K562 (cell line): ENCODE results near the gene HNRNPA2B1. TPM values are rescaled to one million over a fixed set of nuclear protein-coding genes. Genes with fewer than 3 reads are reported as not detected.

ENCODE experiments used
- ATAC-seq: fragments of 200-7000 bp; cut with Tn5 transposase; 3 replicates; pipeline ENCODE4 v1.9.1; 2020; ENCODE audit warnings: moderate library complexity
- BruUV-seq: library from RNA; stranded (reverse); fragments of 400-500 nt; replicated peaks from 2 replicates; lab custom pipeline; 2021; lab: Mats Ljungman, UMichigan
- CTCF ChIA-PET: fragments of 300-600 bp; formaldehyde crosslinking; extraction: SDS; loops from one replicate; lab custom pipeline; 2021; ENCODE audit warnings: low intra/inter-chr PET ratio; lab: Yijun Ruan, JAX
- POLR2A ChIA-PET: fragments of 300-600, 350-650 bp; sonication (Branson Sonifier 250); formaldehyde crosslinking; extraction: SDS; loops from one replicate; lab custom pipeline; 2021; ENCODE audit warnings: antibody characterized with exemption, inconsistent platforms; lab: Yijun Ruan, JAX
- DNase-seq, 4 experiments: peaks; one replicate each; pipeline versions ENCODE4 v3.0.0 to v3.0.0-alpha.2; 2011 to 2018; ENCODE audit warnings: low spot score in 3 of 4, mixed read lengths in 3 of 4; ENCODE audit errors: extremely low read depth in 1 of 4
- FAIRE-seq: peaks from 2 replicates; lab custom pipeline; 2011; peaks lifted over from hg19 to GRCh38; lab: Jason Lieb, UNC
- H2AFZ ChIP-seq: 2 replicates; pipeline ENCODE4 v1.6.0; 2011; ENCODE audit warnings: low read depth, low read length, control low read depth, inconsistent platforms
- H3K27ac ChIP-seq: fragments of 200-600 bp; 3 replicates; pipeline ENCODE4 v1.8.0; 2011; ENCODE audit warnings: low read depth, mild to moderate bottlenecking, control low read depth, inconsistent platforms, low read length, moderate library complexity, mixed read lengths; ENCODE audit errors: extremely low read depth
- H3K27me3 ChIP-seq, 2 experiments: fragments of 300-600 bp in 1 of 2; 2 replicates in 1 of 2; 3 replicates in 1 of 2; pipeline versions ENCODE4 v1.6.0 to v1.8.0; 2011; ENCODE audit warnings: inconsistent platforms in 2 of 2, low read length in 2 of 2, mild to moderate bottlenecking in 1 of 2, mixed read lengths in 1 of 2, moderate library complexity in 1 of 2; ENCODE audit not compliant: control insufficient read depth in 2 of 2, insufficient read depth in 2 of 2
- H3K36me3 ChIP-seq: fragments of 300-600 bp; 3 replicates; pipeline ENCODE4 v1.8.0; 2011; ENCODE audit warnings: mild to moderate bottlenecking, low read length, inconsistent platforms; ENCODE audit not compliant: control insufficient read depth, insufficient read depth
- H3K4me1 ChIP-seq, 2 experiments: fragments of 200-600 bp in 1 of 2; replicated peaks in 1 of 2; 2 replicates in 1 of 2; 3 replicates in 1 of 2; pipeline versions ENCODE4 v1.5.1 to v1.8.0; 2011; ENCODE audit warnings: inconsistent platforms in 2 of 2, low read length in 2 of 2, mild to moderate bottlenecking in 1 of 2, mixed read lengths in 1 of 2, moderate library complexity in 1 of 2; ENCODE audit not compliant: control insufficient read depth in 2 of 2, insufficient read depth in 2 of 2
- H3K4me2 ChIP-seq: 2 replicates; pipeline ENCODE4 v1.6.1; 2011; ENCODE audit warnings: low read length, control low read depth, inconsistent platforms, mixed read lengths; ENCODE audit not compliant: insufficient read depth
- H3K4me3 ChIP-seq: fragments of 200-600 bp; sonication (generic), shearing (Covaris generic); 2 replicates; pipeline ENCODE4 v1.5.1; 2016; ENCODE audit warnings: control low read depth, inconsistent platforms
- H3K79me2 ChIP-seq: fragments of 200-600 bp; 3 replicates; pipeline ENCODE4 v1.8.0; 2011; ENCODE audit warnings: low read length, inconsistent platforms; ENCODE audit not compliant: control insufficient read depth, insufficient read depth
- H3K9ac ChIP-seq, 2 experiments: 2 replicates each; pipeline versions ENCODE4 v1.6.0 to v1.6.1; 2011; ENCODE audit warnings: low read depth in 2 of 2, low read length in 2 of 2, control low read depth in 1 of 2, inconsistent platforms in 1 of 2, mild to moderate bottlenecking in 1 of 2, mixed read lengths in 1 of 2; ENCODE audit not compliant: insufficient read depth in 1 of 2
- H3K9me1 ChIP-seq: one replicate; pipeline ENCODE4 v1.6.0; 2011; ENCODE audit warnings: inconsistent platforms, mild to moderate bottlenecking, low read length, moderate library complexity; ENCODE audit not compliant: control insufficient read depth, insufficient read depth
- H3K9me3 ChIP-seq: replicated peaks from 2 replicates; pipeline ENCODE4 v1.5.1; 2011; ENCODE audit warnings: low read depth, low read length, inconsistent platforms; ENCODE audit not compliant: control insufficient read depth, insufficient read depth
- H4K20me1 ChIP-seq: replicated peaks from 2 replicates; pipeline ENCODE4 v1.6.1; 2011; ENCODE audit warnings: low read length, inconsistent platforms, mixed read lengths; ENCODE audit not compliant: control insufficient read depth, insufficient read depth
- POLR2G ChIP-seq: fragments of 200-400 bp; formaldehyde crosslinking; IDR thresholded peaks from 2 replicates; pipeline ENCODE4 v1.6.1; 2017; ENCODE audit warnings: low read depth, mild to moderate bottlenecking, antibody characterized with exemption, low read length, moderate library complexity
- RBM22 ChIP-seq: fragments of 200-400 bp; formaldehyde crosslinking; IDR thresholded peaks from 2 replicates; pipeline ENCODE4 v1.6.1; 2018; ENCODE audit warnings: low read length, low read depth; ENCODE audit not compliant: poor library complexity, severe bottlenecking
- STAT6 ChIP-seq: sonication (generic); formaldehyde crosslinking; IDR thresholded peaks from 2 replicates; pipeline ENCODE4 v1.8.1; 2023; ENCODE audit warnings: mild to moderate bottlenecking, missing genetic modification reagents
- ZHX1 ChIP-seq: fragments of 150-350 bp; conservative IDR thresholded peaks from 2 replicates; pipeline ENCODE4 v1.6.1; 2014; ENCODE audit warnings: low read length
- WGBS: fragments of 100-300 bp; shearing (Covaris generic); methylation state at CpG from one replicate; pipeline ENCODE4 v1.1.6; 2016; ENCODE audit warnings: low coverage, mixed read lengths; ENCODE audit not compliant: insufficient coverage; ENCODE audit errors: missing lambda C conversion rate; 5-methylcytosine and 5-hydroxymethylcytosine counted together
- in situ Hi-C: fragments of 300-500 bp; cut with MboI; formaldehyde crosslinking; loops from 4 replicates; pipeline ENCODE4 v1.15.0; 2018; ENCODE audit warnings: inconsistent platforms, mixed read lengths
- intact Hi-C: fragments of 100-400 bp; cut with micrococcal nuclease; formaldehyde crosslinking; loops from 2 replicates; pipeline ENCODE4 v1.14.2; 2022
- polyA plus RNA-seq, 8 experiments: library from polyadenylated mRNA; depleted of rRNA in 4 of 8; stranded (reverse) in 5 of 8; unstranded in 3 of 8; fragments of >200 nt; fragmentation: Nextera tagmentation in 2 of 8; fragmentation: Illumina TruSeq in 1 of 8; extraction: Ambion mirVana in 2 of 8; extraction: Trizol in 1 of 8; gene quantifications; 2 replicates each; pipeline versions ENCODE4 v1.2.1 to v1.2.3, GENCODE V29; 2011 to 2014; ENCODE audit warnings: inconsistent platforms in 1 of 8, missing spikeins in 1 of 8
- total RNA-seq, 7 experiments: library from RNA; depleted of rRNA in 6 of 7; stranded (reverse); fragments of >200 nt in 6 of 7; fragmentation: Illumina TruSeq in 2 of 7; extraction: Trizol in 2 of 7; gene quantifications; 2 replicates each; pipeline versions ENCODE4 v1.2.1 to v1.2.3, GENCODE V29; 2011 to 2021; ENCODE audit warnings: low replicate concordance in 1 of 7

Gene HNRNPA2B1
- total and polyA plus RNA-seq, 9 of the 15 experiments (the other 6 are each of a cell fraction or from before 2014, with no cell fraction given): 630 to 1,989 (median 865) TPM

- no peak for TF ChIP-seq STAT6 (CRISPR knock-in tag)
These were observed 16.8 kb downstream of the HNRNPA2B1 start (continued) for GRCh38 chr7:26183545-26184280.

- FAIRE-seq: no peak
- WGBS: 76% methylated on average over 8 of the region's 8 CpGs
- POLR2A ChIA-PET: interaction anchor here (0.7 to 5.3 kb wide), 9 partner anchors 9 to 286 kb away, joined by 3 to 23 read pairs (median 3); no protein-coding TSS in a partner anchor
- Histone ChIP-seq H4K20me1 (peaks cover 3% of the 10 kb centered on the region; the same call in 1 of the 2 replicates), H3K4me3 (no peak overlapping the region), H3K9ac (peak overlapping the region in 1 of 2 experiments; percentile 61; a peak in 2 of 4 replicates), H3K4me2 (no peak overlapping the region), H3K4me1 (peaks cover 12 to 44% of the 10 kb centered on the region in 2 experiments), H3K36me3 (peaks cover 13% of the 10 kb centered on the region; the same call in 1 of the 3 replicates)
- intact Hi-C loops: no loop called here
- in situ Hi-C loops: loop anchor here (5.0 kb wide), 1 partner anchor 90 kb away; no protein-coding TSS in a partner anchor
- CTCF ChIA-PET: no interaction called here
- no peak for TF ChIP-seq ZHX1
- TF ChIP-seq POLR2G: 0 out of 2 replicates have a peak, but pooled peaks have one; percentile 25
- TF ChIP-seq RBM22: peak; percentile 10
- TF ChIP-seq, all 486 proteins: peak for 2
- Histone ChIP-seq H2AFZ (no peak overlapping the region), H3K9me1 (no peaks in the 10 kb centered on the region), H3K27ac (no peak overlapping the region), H3K9me3 (no peaks in the 10 kb centered on the region), H3K27me3 (no peaks in the 10 kb centered on the region), H3K79me2 (no peaks in the 10 kb centered on the region)
- no TSS peak for BruUV-seq
- DNase-seq (no peak), ATAC-seq (no peak)
These were observed 17.8 kb downstream of the HNRNPA2B1 start for GRCh38 chr7:26182706-26183105.
